Measurements from ENCODE around the gene OR2K2. TPM values are rescaled to one million over a fixed set of nuclear protein-coding genes. Genes with fewer than 3 reads are reported as not detected.
"Not testable (repeated sequence)": the region's sequence is repeated elsewhere in the genome, so short reads cannot be mapped to it uniquely, and the experiment has no call there.

The OR2K2 gene
- total RNA-seq, 1 experiment from 2014 or later = not detected

GRCh38 chr9:111284703-111285102 lies 45.3 kb downstream of the OR2K2 start:
- no peak overlapping the region for H3K27ac ChIP-seq (ENCODE audit: low read length)
- ATAC-seq (no peak), DNase-seq (ENCODE audit: low read depth, low spot score) (no peak)
- in situ Hi-C loops (cut with HindIII; ENCODE audit: low pct_unique_long_range_greater_than_20kb, low sequenced_read_pairs) = no loop called here
- no peaks in the 10 kb centered on the region for H3K9me3 ChIP-seq (ENCODE audit: control insufficient read depth, insufficient read depth, low read depth, low read length)
- POLR2A ChIA-PET = no interaction called here
- H3K4me3 ChIP-seq (ENCODE audit: low read depth in 2 of 2, low read length in 2 of 2) = no peak overlapping the region
- H3K4me1 ChIP-seq (ENCODE audit: control insufficient read depth, insufficient read depth, low read length) = no peaks in the 10 kb centered on the region
- H3K27me3 ChIP-seq (ENCODE audit: control insufficient read depth, insufficient read depth, low read length) = no peaks in the 10 kb centered on the region
- TF ChIP-seq REST (IDR thresholded peaks at IDR 0.05; ENCODE audit: insufficient read depth in 1 of 2, low read depth in 2 of 2, low read length in 1 of 2) (no peak), POLR2AphosphoS5 (IDR thresholded peaks at IDR 0.05; ENCODE audit: low read depth, low read length) (no peak), TCF7L2 (IDR thresholded peaks at IDR 0.05; ENCODE audit: low read depth, low read length) (no peak)
- H3K36me3 ChIP-seq (ENCODE audit: control insufficient read depth, insufficient read depth, low read length) = no peaks in the 10 kb centered on the region
- BruUV-seq (replicated peaks) = no TSS peak
- intact Hi-C loops (cut with micrococcal nuclease; ENCODE audit: unreplicated experiment) = no loop called here
- CTCF ChIA-PET = no interaction called here

- no peaks in the 10 kb centered on the region for H3K9me3 ChIP-seq (ENCODE audit: control insufficient read depth, insufficient read depth, low read depth, low read length)
- H3K4me1 ChIP-seq (ENCODE audit: control insufficient read depth, insufficient read depth, low read length) = no peaks in the 10 kb centered on the region
- no peak overlapping the region for H3K27ac ChIP-seq (ENCODE audit: low read length)
- no TSS peak for BruUV-seq (replicated peaks)
- TF ChIP-seq SIN3A (IDR thresholded peaks at IDR 0.05; ENCODE audit: borderline replicate concordance, insufficient read depth, low read depth, low read length) (no peak), TCF7L2 (IDR thresholded peaks at IDR 0.05; ENCODE audit: low read depth, low read length) (no peak), POLR2AphosphoS5 (IDR thresholded peaks at IDR 0.05; ENCODE audit: low read depth, low read length) (no peak), REST (IDR thresholded peaks at IDR 0.05; ENCODE audit: insufficient read depth in 1 of 2, low read depth in 2 of 2, low read length in 1 of 2) (no peak)
- CTCF ChIA-PET = no interaction called here
- DNase-seq (ENCODE audit: low read depth, low spot score) = no peak
- ATAC-seq = no peak
- intact Hi-C loops (cut with micrococcal nuclease; ENCODE audit: unreplicated experiment) (no loop called here), in situ Hi-C loops (cut with HindIII; ENCODE audit: low pct_unique_long_range_greater_than_20kb, low sequenced_read_pairs) (no loop called here)
- H3K4me3 ChIP-seq (ENCODE audit: low read depth in 2 of 2, low read length in 2 of 2) = no peak overlapping the region
- no peaks in the 10 kb centered on the region for H3K27me3 ChIP-seq (ENCODE audit: control insufficient read depth, insufficient read depth, low read length)
- POLR2A ChIA-PET = no interaction called here
- no peaks in the 10 kb centered on the region for H3K36me3 ChIP-seq (ENCODE audit: control insufficient read depth, insufficient read depth, low read length)
Observed at GRCh38 chr9:111282845-111283244, 47.2 kb downstream of the OR2K2 start.

GRCh38 chr9:111280795-111281194 lies 49.2 kb downstream of the OR2K2 start:
- H3K27me3 ChIP-seq (ENCODE audit: control insufficient read depth, insufficient read depth, low read length); ATAC-seq; H3K4me3 ChIP-seq (ENCODE audit: low read depth in 2 of 2, low read length in 2 of 2); CTCF ChIA-PET; H3K36me3 ChIP-seq (ENCODE audit: control insufficient read depth, insufficient read depth, low read length); POLR2A ChIA-PET; in situ Hi-C loops (cut with HindIII; ENCODE audit: low pct_unique_long_range_greater_than_20kb, low sequenced_read_pairs); DNase-seq (ENCODE audit: low read depth, low spot score); intact Hi-C loops (cut with micrococcal nuclease; ENCODE audit: unreplicated experiment); H3K4me1 ChIP-seq (ENCODE audit: control insufficient read depth, insufficient read depth, low read length); H3K27ac ChIP-seq (ENCODE audit: low read length); H3K9me3 ChIP-seq (ENCODE audit: control insufficient read depth, insufficient read depth, low read depth, low read length); BruUV-seq (replicated peaks): not testable (repeated sequence)

Other genes with a start within 250 kb of the OR2K2 start
- gene ECPAS, start 154.2 kb upstream of the OR2K2 start, total RNA-seq (2021; ENCODE audit: unreplicated experiment) = 69.4 TPM
- gene ZNF483, start 195.0 kb upstream of the OR2K2 start, total RNA-seq (2021; ENCODE audit: unreplicated experiment) = 4.8 TPM

Measured in Panc1 (cell line).